HG03280 (cell line): ENCODE measurements around the gene PPAN.

Experiments used
- ATAC-seq: cut with Tn5 transposase; IDR thresholded peaks from one replicate; pipeline ENCODE4 v1.9.1; 2021; ENCODE audit warnings: mild to moderate bottlenecking, moderate library complexity; ENCODE audit not compliant: unreplicated experiment

PPAN gene, protein sequence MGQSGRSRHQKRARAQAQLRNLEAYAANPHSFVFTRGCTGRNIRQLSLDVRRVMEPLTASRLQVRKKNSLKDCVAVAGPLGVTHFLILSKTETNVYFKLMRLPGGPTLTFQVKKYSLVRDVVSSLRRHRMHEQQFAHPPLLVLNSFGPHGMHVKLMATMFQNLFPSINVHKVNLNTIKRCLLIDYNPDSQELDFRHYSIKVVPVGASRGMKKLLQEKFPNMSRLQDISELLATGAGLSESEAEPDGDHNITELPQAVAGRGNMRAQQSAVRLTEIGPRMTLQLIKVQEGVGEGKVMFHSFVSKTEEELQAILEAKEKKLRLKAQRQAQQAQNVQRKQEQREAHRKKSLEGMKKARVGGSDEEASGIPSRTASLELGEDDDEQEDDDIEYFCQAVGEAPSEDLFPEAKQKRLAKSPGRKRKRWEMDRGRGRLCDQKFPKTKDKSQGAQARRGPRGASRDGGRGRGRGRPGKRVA

DNA sequence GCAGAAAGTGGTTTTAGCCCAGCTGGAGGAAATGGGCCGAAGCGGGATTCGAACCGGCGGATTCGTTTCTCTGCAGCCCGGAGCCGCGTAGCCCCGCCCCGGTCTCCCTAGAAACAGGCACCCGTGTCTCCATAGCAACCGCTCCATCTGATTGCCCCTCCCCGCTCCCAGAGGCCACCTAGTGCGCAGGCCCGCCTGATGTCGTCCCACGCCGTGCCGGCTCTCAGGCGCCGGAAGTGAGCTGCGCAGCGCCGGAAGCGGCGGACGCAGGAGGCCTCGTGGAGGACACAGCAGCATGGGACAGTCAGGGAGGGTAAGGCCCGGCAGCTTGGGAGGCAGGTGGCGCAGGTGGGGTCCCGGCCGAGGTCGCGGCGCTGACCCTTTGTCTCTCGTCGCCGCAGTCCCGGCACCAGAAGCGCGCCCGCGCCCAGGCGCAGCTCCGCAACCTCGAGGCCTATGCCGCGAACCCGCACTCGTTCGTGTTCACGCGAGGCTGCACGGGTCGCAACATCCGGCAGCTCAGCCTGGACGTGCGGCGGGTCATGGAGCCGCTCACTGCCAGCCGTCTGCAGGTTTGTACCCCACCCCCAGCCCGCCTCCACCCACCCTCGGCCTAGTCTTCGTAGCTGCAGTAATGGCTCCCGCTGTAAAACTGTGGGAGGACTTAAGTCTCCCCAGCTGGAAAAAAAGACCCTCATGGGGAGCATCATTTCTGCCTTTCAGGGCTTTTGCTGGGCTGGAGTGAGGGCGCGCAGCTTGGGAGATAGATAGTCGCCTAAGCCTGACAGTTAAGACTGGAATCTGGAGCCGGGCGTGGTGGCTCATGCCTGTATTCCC is at the start of gene PPAN:
Gene PPAN (plus strand): TSS at position 263 of the 837 bp plus-strand sequence. CDS start 33 bp downstream, at position 296.
- ATAC-seq = peak; percentile 59

DNA sequence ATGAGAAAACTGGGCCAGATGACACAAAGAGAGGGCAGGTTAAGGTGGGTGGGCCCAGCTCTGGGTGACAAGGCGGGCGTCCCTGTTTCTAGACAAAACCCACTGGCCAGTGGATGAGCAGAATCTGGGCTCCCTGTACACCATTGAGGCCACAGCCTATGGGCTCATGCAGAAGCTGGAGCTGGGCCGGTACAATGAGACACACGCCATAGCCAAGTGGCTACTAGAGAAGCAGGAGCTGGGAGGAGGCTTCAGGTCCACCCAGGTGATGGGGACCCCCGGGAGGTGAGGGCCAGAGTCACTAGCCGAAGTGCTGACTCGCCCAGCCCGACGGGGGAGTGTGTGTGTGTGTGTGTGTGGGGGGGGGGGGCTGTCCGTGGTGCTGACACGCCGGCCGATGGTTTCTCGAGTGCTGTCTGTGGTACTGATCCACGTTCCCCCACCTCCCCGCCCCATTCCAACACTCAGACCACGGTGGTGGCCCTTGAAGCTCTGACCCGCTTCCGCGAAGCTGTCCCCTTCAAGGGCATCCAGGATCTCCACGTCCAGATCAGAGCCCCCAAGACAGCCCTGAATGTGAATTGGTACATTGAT is 44.3 kb upstream of the PPAN start:
- ATAC-seq = no peak

DNA sequence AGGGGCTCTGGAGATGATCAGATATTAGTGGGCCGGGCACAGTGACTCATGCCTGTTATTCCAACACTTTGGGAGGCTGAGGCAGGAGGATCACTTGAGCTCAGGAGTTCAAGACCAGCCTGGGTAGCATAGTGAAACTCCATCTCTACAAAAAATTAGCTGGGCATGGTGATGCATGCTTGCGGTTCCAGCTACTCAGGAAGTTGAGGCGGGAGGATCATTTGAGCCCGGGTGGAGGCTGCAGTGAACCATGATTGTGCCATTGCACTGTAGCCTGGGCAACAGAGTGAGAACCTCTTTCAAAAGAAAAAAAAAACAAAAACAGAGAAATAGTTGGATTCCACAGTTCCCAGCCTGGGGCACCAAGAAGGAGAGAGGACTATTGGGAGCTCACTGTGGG is 38.0 kb upstream of the PPAN start:
- no peak for ATAC-seq

DNA sequence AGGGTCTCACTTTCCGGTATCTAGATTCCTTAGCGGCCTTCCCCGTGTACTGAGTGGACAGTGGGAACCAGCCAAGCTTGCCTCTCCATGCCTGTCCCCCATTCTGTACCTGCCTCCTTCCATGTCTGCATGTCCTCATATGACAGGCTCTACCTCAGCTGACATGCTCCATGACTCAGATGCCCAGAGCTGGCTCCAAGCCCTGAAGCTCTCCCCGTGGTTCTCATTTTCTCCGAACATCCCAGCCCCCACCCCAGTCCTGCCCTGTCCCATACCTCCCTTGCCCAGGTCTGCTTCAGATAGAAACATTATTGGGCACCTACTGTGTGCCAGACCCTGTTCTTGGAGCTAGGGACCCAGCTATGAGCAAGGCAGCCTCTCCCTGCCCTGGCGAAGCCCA is 37.1 kb upstream of the PPAN start:
- ATAC-seq = no peak

DNA sequence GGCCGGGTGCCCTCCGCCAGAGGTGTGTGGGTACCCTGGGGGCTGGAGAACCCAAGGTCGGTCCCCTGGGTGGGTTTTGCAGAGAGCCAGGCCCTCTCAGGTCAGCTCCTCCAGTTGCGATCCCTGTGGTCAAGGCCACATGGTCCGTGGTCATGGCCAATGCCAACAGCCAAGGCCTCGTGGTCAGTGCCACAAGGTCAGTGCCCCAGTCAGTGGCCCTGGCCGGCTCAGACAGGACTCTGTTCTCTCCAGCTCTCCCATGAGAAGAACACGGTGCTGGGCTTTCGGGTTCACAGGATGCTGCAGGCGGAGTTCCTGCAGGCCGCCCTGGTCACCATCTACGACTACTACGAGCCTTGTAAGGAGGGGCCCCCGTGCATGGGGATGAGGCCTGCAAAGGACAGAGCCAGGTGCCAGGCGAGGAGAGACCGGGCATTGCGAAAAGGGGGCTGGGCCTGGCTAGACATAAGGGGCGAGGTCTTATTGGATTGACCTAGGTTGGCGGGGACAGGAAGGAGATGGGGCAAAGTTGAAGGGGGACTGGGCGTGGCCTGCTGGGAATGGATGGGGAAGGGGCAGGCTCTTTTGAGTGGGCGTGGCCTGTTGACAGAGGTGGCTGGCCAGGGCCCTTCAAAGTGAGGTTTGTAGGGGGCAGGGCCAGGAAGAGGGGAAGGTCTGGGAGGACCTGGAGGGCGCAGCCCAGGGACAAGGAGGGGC is 35.3 kb upstream of the PPAN start:
- ATAC-seq = no peak

DNA sequence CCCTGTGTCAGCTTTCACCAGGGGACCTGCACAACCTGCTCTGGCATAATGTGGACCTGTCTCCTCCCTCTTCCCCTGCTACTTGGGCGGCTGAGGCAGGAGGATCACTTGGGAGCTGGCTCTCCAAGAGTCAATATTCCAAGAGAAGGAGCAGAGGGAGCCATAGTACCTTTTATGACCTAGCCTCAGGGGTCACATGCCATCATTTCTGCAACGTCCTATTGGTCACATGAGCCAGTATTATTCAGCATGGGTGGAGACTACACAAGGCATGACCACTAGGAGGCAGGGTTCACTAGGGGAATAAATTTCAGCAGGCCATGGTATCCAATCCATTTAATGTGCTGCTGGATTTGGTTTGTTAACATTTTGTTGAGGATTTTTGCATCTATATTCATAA is 32.0 kb upstream of the PPAN start:
- no peak for ATAC-seq

DNA sequence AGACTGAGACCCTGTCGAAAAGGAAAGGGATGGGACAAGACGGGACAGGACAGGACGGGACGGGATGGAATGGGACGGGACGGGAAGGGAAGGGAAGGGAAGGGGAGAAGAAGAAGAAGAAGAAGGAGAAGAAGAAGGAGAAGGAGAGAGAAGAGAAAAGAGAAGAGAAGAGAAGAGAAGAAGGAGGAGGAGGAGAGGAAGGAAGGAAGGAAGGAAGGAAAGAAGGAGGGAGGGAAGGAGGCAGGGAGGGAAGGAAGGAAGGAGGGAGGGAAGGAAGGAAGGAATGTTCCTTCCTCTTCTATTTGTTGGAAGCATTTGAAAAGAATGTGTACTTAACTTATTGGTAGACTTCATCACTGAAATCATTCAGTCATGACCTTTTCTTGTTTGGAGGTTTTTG is 29.6 kb upstream of the PPAN start:
- no peak for ATAC-seq

DNA sequence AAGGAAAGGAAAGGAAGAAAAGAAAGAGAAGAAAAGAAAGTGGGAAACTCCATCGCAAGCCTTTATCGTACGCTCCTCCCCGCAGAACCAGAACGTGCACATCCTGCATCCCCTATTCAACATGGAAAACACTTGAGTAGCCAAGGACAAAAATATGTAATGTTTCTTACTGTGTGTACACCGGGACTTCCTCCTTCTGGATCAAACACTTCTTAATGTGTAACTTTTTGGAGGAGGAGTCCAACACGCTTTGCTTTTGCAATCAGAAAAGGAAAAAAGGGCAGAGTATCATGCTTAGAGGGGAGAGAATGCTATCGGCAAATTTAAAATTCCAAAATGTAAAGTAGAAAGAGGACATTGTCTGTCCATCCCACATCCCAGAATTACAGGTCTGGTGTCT is 27.8 kb upstream of the PPAN start:
- no peak for ATAC-seq

DNA sequence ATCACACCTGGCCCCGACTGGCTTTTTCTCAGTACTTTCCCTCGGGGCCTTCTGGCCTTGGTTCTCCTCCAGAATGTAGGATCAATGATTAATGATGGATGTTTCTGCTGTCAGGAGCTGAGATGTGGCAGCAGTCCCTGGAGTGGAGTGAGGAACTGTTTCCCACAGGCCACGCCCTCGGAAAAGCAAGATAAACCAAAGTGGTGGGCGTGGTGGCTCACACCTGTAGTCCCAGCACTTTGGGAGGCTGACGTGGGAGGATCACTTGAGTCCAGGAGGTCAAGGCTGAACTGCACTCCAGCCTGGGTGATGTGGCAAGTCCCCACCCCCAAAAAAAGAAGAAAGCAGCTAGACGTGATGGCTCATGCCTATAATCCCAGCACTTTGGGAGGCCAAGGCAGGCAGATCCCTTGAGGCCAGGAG is 27.1 kb upstream of the PPAN start:
- no peak for ATAC-seq

DNA sequence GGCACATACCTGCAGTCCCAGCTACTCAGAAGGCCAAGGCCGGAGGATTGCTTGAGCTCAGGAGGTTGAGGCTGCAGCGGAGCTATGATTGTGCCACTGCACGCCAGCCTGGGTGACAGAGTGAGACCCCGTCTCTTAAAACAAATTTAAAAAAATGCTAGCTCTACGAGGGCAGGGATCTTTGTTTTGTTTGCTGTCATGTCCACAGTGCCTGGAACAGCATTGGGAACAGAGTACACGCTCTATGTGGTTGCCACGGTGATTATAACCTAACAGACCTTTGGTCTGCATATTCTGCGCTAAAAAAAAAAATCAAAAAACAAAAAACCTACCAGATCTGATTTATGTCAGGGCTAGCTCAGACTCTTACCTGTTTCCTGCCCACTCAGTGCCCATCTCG is 22.3 kb upstream of the PPAN start:
- no peak for ATAC-seq

DNA sequence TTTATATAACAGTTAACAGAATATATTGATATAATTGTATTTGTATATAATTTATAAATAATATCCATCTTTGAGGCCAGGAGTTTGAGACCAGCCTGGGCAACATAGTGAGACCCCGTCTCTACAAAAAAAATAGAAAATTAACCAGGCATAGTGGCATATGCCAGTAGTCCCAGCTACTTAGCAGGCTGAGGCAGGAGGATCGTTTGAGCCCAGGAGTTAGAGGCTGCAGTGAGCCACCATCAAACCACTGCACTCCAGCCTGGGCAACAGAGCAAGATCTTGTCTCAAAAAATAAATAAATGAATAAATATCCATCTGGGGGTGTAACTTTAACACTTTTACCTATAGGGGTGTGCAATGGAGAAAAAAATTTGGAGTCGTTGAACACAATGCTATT is 21.4 kb upstream of the PPAN start:
- no peak for ATAC-seq

DNA sequence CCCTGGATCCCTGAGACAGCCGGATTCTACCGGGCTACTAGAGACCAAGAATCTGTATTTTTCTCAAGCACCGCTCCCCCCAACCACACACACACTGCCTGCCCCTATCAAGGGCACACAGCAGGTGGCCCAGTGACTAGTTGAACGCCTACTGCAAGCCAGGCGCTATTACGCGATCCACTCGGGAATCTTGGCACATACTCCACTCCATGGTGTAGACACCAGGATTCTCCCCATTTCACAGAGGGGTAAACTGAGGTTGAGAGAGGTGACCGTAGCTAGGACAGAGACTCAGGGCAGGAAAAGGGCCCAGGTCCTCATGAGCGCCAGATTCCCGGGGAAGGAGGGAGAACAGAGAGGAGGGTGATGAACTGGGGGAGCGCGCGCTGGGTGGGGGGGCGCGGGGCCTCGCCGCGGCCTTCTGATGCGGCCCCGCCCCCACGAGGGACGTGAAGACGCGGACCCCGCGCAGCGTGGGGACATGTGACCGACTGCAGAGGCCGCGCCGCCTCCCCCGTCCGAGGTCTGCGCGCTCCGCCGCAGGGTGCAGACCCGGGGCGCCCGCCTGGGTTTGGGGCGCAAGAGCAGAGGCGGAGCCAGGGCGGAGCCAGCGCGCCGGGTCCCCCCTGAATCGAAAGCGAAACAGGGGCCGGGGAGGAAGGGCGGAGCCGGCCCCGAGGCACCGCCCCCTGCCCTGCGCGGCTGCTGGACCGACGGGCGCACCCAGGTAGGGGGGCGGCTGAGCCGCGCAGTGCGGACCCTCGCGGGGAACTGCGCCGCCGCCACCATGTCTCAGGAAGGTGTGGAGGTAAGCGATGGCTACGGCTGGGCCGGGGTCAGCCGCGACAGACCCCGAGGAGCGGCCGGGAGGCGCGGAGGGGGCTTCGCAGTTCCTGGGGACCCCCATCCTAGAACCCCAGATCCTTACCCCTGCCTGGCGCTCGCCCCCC is 20.2 kb upstream of the PPAN start, which contains the start of gene SHFL:
Gene SHFL (plus strand): TSS at position 677 of the 950 bp plus-strand sequence. CDS start 111 bp downstream, at position 788.
- peak; percentile 94 for ATAC-seq

DNA sequence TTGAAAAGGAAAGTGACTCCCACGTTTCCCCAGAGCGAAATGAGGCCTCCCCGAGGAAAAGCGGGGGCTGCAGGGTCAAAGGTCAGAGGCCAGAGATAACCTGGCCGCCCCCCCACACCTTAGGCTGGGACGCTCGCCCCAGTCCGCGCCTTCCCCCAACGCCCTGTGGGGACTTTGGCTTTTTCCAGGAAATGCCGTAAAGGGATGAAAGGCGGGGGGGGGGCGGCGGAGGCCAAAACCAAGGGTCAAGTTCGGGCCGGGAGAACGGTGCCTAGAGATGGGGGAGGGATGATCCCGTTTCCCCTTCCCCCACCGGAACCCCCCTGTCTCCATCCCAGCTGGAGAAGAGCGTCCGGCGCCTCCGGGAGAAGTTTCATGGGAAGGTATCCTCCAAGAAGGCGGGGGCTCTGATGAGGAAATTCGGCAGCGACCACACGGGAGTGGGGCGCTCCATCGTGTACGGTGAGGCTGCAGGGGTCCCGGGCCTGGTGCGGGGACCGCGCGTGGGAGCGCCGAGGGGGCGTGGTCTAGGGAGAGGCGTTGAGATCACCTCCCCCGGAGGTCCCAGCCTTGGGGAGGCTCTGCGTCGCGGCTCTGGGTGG is 19.5 kb upstream of the PPAN start:
- ATAC-seq = no peak

DNA sequence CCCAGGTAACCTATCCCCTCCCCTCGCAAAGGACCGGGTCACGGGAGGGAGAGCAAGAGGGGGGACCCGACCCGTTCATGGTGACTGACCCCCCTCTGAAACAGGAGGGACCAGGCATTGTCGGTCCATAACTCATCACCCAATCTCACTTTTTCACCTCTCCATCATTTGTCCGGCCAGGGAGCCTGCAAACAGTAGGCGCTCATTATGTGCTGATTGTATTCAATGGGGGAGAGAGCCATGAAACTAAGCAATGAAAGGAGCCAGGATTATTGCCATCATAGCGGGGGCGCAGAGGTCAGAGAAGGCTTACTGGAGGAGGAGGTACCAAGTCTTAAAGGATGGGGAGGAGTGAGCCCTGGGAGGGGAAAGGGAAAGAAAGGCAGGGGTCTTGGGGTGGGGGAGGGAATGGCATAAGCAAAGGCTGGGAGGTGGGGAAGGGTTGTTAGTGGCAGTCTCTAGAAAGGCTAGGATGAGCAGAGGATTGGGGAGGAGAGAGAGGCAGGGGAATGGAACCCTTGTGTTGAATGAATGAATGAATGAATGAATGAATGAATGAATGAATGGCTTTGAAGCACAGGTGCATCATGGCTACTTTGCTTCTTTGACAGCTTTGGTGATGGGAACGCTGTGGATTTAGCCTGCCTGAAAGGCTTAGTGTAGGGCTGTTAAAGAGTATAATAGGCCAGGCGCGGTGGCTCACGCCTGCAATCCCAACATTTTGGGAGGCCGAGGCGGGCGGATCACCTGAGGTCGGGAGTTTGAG is 18.7 kb upstream of the PPAN start:
- ATAC-seq = no peak

DNA sequence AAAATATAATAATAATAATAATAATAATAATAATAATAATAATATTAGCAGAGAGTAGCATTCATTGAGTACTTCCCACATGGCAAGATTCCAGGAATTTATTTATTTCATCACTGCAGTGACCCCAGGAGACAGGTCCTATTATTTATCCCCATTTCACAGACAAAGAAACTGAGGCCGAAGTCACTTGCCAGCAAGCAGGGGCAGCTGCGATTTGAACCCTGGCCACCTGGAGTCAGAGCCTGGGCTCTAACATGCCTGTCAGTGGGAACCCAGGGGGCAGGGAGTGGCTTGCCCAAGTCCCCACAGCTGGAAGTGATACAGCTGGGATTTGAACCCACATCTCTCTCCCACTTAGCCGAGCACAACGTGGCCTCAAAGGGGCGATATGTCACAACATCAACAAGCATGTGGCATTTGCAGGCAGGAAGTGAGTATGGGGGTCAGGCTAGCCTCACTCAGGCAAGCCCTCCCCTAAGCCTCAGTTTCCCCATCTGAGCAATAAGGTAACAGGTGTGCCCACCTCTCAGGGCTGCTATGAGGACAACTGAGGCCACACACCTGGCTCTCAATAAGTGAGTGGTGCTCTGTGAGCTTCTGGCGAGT is 17.1 kb upstream of the PPAN start:
- ATAC-seq = no peak

DNA sequence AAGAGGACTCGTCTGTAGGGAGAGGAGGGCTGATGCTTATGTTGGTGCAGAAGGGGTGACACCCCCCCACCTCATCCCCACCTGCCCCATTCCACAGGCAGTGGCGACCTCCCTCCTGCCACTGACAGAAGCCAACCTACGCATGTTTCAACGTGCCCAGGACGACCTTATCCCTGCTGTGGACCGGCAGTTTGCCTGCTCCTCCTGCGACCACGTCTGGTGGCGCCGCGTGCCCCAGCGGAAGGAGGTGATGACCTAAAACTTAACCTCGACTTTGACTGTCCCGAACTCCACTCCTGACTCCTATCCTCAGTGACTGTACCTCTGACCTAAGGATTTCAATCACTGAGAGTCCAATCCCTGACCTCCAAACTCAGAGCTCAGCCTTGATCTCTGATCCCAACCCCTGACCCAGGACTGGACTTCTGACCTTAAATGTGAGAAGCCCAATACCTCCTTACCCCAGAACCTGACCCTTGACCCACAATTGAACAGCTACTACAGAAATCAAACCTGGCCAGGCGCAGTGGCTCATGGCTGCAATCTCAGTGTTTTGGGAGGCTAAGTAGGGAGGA is 16.3 kb upstream of the PPAN start:
- no peak for ATAC-seq

DNA sequence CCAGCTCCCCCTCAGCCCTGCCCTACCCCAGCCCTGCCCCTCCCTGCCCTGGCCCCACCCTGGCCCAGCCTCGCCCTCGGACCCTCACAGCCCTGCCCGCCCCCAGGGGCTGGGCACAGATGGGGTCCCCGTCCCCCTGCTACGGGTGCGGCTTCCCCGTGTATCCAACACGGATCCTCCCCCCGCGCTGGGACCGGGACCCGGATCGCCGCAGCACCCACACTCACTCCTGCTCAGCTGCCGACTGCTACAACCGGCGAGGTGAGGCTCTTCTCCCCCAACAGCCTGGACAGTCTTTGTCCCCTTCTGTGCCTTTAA is 14.8 kb upstream of the PPAN start:
- no peak for ATAC-seq
